Measurements from ENCODE around the gene PHETA1. TPM values are rescaled to one million over a fixed set of nuclear protein-coding genes. Genes with fewer than 3 reads are reported as not detected.

PHETA1 gene
- total and polyA plus RNA-seq, 10 of the 15 experiments (the other 5 are each of a cell fraction or from before 2014, with no cell fraction given) = 0.02 to 1.3 (median 0.51) TPM; not detected in 1

DNA sequence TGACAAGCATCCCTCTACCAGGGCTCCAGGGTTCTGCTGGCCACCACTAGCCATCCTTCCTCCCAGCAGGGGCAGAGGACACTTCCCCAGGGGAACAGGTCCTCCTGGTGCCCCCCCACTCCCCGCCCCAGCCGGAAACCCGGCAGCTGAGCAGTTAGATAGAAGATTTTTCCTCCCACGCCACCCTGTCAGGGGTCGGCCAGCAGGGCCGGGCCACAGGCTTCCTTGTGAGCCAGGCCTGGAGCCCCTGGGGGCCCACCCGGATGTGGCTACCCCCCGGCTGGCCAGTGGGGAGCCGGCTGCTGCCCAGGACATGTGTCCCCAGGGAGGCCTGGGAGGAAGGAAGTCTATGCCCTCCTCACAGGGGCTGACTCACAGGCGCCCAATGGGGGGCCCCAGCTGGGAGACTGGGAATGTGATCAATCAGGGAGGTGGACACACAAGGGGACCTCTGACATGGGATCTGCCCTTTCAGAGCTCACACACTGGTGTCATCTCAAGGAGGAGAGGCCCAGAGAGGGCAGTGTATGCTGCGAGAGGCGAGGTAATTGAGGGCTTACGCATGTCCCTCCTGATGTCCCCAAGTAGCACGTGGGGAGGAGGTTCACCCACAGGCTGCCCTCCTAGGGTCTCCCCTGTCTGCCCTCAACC, 41.0 kb upstream of the PHETA1 start (continued):
- TF ChIP-seq MYB (IDR thresholded peaks at IDR 0.05; ENCODE audit: borderline replicate concordance, low read depth, low read length) = no peak
- TF ChIP-seq RUNX3 (IDR thresholded peaks at IDR 0.05; ENCODE audit: low read length) = no peak
- no peak for TF ChIP-seq ESRRA (IDR thresholded peaks at IDR 0.05; ENCODE audit: low read length)
- no peak for TF ChIP-seq RCOR1 (conservative IDR thresholded peaks at IDR 0.05; ENCODE audit: low read depth, low read length)
- TF ChIP-seq JUND (IDR thresholded peaks at IDR 0.05; ENCODE audit: low read depth, low read length) = no peak
- peak; percentile 44; the same call in 1 of the 2 replicates for TF ChIP-seq DPF2 (IDR thresholded peaks at IDR 0.05)
- TF ChIP-seq SRF (IDR thresholded peaks at IDR 0.05; ENCODE audit: low read depth in 2 of 2, low read length in 2 of 2) = no peak
- TF ChIP-seq POU2F2 (IDR thresholded peaks at IDR 0.05; ENCODE audit: borderline replicate concordance, low read depth, low read length) = no peak
- TF ChIP-seq, protein P1, sequence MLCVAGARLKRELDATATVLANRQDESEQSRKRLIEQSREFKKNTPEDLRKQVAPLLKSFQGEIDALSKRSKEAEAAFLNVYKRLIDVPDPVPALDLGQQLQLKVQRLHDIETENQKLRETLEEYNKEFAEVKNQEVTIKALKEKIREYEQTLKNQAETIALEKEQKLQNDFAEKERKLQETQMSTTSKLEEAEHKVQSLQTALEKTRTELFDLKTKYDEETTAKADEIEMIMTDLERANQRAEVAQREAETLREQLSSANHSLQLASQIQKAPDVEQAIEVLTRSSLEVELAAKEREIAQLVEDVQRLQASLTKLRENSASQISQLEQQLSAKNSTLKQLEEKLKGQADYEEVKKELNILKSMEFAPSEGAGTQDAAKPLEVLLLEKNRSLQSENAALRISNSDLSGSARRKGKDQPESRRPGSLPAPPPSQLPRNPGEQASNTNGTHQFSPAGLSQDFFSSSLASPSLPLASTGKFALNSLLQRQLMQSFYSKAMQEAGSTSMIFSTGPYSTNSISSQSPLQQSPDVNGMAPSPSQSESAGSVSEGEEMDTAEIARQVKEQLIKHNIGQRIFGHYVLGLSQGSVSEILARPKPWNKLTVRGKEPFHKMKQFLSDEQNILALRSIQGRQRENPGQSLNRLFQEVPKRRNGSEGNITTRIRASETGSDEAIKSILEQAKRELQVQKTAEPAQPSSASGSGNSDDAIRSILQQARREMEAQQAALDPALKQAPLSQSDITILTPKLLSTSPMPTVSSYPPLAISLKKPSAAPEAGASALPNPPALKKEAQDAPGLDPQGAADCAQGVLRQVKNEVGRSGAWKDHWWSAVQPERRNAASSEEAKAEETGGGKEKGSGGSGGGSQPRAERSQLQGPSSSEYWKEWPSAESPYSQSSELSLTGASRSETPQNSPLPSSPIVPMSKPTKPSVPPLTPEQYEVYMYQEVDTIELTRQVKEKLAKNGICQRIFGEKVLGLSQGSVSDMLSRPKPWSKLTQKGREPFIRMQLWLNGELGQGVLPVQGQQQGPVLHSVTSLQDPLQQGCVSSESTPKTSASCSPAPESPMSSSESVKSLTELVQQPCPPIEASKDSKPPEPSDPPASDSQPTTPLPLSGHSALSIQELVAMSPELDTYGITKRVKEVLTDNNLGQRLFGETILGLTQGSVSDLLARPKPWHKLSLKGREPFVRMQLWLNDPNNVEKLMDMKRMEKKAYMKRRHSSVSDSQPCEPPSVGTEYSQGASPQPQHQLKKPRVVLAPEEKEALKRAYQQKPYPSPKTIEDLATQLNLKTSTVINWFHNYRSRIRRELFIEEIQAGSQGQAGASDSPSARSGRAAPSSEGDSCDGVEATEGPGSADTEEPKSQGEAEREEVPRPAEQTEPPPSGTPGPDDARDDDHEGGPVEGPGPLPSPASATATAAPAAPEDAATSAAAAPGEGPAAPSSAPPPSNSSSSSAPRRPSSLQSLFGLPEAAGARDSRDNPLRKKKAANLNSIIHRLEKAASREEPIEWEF (IDR thresholded peaks at IDR 0.05; ENCODE audit: insufficient replicate concordance, low read depth, low read length) = no peak
- TF ChIP-seq, protein P2, sequence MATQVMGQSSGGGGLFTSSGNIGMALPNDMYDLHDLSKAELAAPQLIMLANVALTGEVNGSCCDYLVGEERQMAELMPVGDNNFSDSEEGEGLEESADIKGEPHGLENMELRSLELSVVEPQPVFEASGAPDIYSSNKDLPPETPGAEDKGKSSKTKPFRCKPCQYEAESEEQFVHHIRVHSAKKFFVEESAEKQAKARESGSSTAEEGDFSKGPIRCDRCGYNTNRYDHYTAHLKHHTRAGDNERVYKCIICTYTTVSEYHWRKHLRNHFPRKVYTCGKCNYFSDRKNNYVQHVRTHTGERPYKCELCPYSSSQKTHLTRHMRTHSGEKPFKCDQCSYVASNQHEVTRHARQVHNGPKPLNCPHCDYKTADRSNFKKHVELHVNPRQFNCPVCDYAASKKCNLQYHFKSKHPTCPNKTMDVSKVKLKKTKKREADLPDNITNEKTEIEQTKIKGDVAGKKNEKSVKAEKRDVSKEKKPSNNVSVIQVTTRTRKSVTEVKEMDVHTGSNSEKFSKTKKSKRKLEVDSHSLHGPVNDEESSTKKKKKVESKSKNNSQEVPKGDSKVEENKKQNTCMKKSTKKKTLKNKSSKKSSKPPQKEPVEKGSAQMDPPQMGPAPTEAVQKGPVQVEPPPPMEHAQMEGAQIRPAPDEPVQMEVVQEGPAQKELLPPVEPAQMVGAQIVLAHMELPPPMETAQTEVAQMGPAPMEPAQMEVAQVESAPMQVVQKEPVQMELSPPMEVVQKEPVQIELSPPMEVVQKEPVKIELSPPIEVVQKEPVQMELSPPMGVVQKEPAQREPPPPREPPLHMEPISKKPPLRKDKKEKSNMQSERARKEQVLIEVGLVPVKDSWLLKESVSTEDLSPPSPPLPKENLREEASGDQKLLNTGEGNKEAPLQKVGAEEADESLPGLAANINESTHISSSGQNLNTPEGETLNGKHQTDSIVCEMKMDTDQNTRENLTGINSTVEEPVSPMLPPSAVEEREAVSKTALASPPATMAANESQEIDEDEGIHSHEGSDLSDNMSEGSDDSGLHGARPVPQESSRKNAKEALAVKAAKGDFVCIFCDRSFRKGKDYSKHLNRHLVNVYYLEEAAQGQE (IDR thresholded peaks at IDR 0.05; ENCODE audit: low read depth, low read length) = no peak
- TF ChIP-seq CBX5 (IDR thresholded peaks at IDR 0.05; ENCODE audit: low read depth) = no peak
- TF ChIP-seq, protein P3, sequence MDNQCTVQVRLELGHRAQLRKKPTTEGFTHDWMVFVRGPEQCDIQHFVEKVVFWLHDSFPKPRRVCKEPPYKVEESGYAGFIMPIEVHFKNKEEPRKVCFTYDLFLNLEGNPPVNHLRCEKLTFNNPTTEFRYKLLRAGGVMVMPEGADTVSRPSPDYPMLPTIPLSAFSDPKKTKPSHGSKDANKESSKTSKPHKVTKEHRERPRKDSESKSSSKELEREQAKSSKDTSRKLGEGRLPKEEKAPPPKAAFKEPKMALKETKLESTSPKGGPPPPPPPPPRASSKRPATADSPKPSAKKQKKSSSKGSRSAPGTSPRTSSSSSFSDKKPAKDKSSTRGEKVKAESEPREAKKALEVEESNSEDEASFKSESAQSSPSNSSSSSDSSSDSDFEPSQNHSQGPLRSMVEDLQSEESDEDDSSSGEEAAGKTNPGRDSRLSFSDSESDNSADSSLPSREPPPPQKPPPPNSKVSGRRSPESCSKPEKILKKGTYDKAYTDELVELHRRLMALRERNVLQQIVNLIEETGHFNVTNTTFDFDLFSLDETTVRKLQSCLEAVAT (IDR thresholded peaks at IDR 0.05) = no peak
- no peak for TF ChIP-seq SP1 (IDR thresholded peaks at IDR 0.05; ENCODE audit: low read depth, low read length)
- TF ChIP-seq RBBP5 (conservative IDR thresholded peaks at IDR 0.05) = no peak
- TF ChIP-seq ZNF24 (IDR thresholded peaks at IDR 0.05) = no peak
- TF ChIP-seq HCFC1 (IDR thresholded peaks at IDR 0.05; ENCODE audit: low read length) = no peak
- no peak for TF ChIP-seq ZNF622 (IDR thresholded peaks at IDR 0.05)
- peak; percentile 85 for TF ChIP-seq MEF2B (IDR thresholded peaks at IDR 0.05; ENCODE audit: partially characterized antibody, poor library complexity, severe bottlenecking)

Measured in GM12878 (cell line).